K562 (cell line): ENCODE results near the gene NAT8L.

Experiments used
- EZH2 ChIP-seq: IDR thresholded peaks from 2 replicates; pipeline ENCODE4 v1.6.1; 2012; ENCODE audit warnings: low read depth, mild to moderate bottlenecking, inconsistent platforms, low read length, borderline replicate concordance
- HIVEP1 ChIP-seq: fragments of 250-450 bp; sonication (Bioruptor Pico); IDR thresholded peaks from 2 replicates; pipeline ENCODE4 v1.4.0; 2020; ENCODE audit warnings: mild to moderate bottlenecking
- TCF7L2 ChIP-seq: fragments of 150-350 bp; IDR thresholded peaks from 2 replicates; pipeline ENCODE4 v1.6.1; 2016; ENCODE audit warnings: low read depth, mild to moderate bottlenecking, low read length, moderate library complexity
- XRCC4 ChIP-seq: IDR thresholded peaks from one replicate; pipeline ENCODE4 v1.6.1; 2011; ENCODE audit not compliant: insufficient read depth, insufficient read length; ENCODE audit errors: extremely low read depth
- TF ChIP-seq, protein P1 (sequence below), 2 experiments: fragments of 450-650 bp in 1 of 2; sonication (generic) in 1 of 2; formaldehyde crosslinking in 1 of 2; IDR thresholded peaks in 1 of 2; conservative IDR thresholded peaks in 1 of 2; 2 replicates each; pipeline versions ENCODE4 v1.6.1 to v1.8.1; 2016 to 2023; ENCODE audit warnings: mild to moderate bottlenecking in 2 of 2, moderate library complexity in 2 of 2, inconsistent platforms in 1 of 2, missing genetic modification reagents in 1 of 2

DNA sequence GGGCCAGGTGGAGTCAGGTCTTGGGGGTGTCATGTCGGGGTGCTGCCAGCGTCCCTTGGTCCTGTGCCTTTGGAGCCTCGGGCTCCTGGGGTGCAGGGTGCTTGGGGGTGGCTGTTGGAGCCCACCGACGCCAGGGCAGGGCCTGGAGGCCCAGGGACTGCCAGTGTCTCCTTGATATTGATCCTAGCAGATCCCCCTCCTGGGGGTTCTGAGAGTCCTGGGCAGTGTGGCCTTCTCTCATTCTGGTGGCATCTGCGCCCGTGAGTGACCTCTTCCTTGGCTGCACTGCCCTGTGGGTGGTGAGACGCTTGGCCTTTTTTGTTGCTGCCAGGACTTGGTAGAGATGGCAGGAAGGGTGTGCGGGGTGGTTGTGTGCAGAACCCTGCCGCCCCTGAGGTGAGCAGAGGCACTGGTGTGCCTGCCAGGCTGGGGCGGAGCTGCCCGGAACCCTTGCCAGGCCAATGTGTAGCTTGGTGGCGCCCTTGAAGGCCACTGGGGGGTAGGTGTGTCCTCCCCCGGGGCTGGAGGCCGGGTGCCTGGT is 7.0 kb downstream of the NAT8L start:
- TF ChIP-seq HIVEP1 (no peak), XRCC4 (no peak), TCF7L2 (no peak), EZH2 (no peak)
- TF ChIP-seq, protein P1, sequence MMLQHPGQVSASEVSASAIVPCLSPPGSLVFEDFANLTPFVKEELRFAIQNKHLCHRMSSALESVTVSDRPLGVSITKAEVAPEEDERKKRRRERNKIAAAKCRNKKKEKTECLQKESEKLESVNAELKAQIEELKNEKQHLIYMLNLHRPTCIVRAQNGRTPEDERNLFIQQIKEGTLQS (IDR thresholded peaks at IDR 0.05), result no peak
- TF ChIP-seq, protein P1 (CRISPR knock-in tag; conservative IDR thresholded peaks at IDR 0.05), result no peak
